SK-N-SH treated with all-trans-retinoic acid at 6 μM for 48 hours (cell line): Measurements from ENCODE around the gene GABBR2.

Source experiments
- ISL1 ChIP-seq: fragments of 250-450 bp; sonication (Bioruptor Pico); IDR thresholded peaks from 2 replicates; pipeline ENCODE4 v2.1.2; 2022; ENCODE audit warnings: mild to moderate bottlenecking, moderate library complexity
- RARB ChIP-seq: fragments of 250-450 bp; sonication (Bioruptor Pico); IDR thresholded peaks from 2 replicates; pipeline ENCODE4 v1.8.0; 2021; ENCODE audit warnings: mild to moderate bottlenecking, moderate library complexity
- SNAI2 ChIP-seq: fragments of 250-450 bp; sonication (Bioruptor Pico); IDR thresholded peaks from 2 replicates; pipeline ENCODE4 v1.5.0; 2020; ENCODE audit warnings: mild to moderate bottlenecking, moderate library complexity
- TOX ChIP-seq: fragments of 250-450 bp; sonication (Bioruptor Pico); IDR thresholded peaks from 2 replicates; pipeline ENCODE4 v1.8.0; 2021; ENCODE audit warnings: mild to moderate bottlenecking, moderate library complexity, borderline replicate concordance
- ZNF70 ChIP-seq: fragments of 450-650 bp; formaldehyde crosslinking; IDR thresholded peaks from 2 replicates; pipeline ENCODE4 v1.5.0; 2020; ENCODE audit warnings: mild to moderate bottlenecking, moderate library complexity
- TF ChIP-seq, protein P1 (sequence below): fragments of 250-450 bp; sonication (Bioruptor Pico); IDR thresholded peaks from 2 replicates; pipeline ENCODE4 v1.8.0; 2020; ENCODE audit warnings: mild to moderate bottlenecking, moderate library complexity, borderline replicate concordance

- TF ChIP-seq RARB (CRISPR knock-in tag) (no peak), SNAI2 (CRISPR knock-in tag) (no peak), ISL1 (CRISPR knock-in tag) (no peak), TOX (CRISPR knock-in tag) (no peak), ZNF70 (CRISPR knock-in tag) (no peak)
- TF ChIP-seq, protein P1, sequence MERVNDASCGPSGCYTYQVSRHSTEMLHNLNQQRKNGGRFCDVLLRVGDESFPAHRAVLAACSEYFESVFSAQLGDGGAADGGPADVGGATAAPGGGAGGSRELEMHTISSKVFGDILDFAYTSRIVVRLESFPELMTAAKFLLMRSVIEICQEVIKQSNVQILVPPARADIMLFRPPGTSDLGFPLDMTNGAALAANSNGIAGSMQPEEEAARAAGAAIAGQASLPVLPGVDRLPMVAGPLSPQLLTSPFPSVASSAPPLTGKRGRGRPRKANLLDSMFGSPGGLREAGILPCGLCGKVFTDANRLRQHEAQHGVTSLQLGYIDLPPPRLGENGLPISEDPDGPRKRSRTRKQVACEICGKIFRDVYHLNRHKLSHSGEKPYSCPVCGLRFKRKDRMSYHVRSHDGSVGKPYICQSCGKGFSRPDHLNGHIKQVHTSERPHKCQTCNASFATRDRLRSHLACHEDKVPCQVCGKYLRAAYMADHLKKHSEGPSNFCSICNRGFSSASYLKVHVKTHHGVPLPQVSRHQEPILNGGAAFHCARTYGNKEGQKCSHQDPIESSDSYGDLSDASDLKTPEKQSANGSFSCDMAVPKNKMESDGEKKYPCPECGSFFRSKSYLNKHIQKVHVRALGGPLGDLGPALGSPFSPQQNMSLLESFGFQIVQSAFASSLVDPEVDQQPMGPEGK, result no peak
Observed at GRCh38 chr9:98304381-98304780, 404.4 kb downstream of the GABBR2 start.
